GM21717 (cell line): ENCODE data around the gene AKAIN1.

Source experiments
- ATAC-seq: cut with Tn5 transposase; IDR thresholded peaks from one replicate; pipeline ENCODE4 v1.9.1; 2021; ENCODE audit warnings: mild to moderate bottlenecking, moderate library complexity; ENCODE audit not compliant: unreplicated experiment

Gene AKAIN1

DNA sequence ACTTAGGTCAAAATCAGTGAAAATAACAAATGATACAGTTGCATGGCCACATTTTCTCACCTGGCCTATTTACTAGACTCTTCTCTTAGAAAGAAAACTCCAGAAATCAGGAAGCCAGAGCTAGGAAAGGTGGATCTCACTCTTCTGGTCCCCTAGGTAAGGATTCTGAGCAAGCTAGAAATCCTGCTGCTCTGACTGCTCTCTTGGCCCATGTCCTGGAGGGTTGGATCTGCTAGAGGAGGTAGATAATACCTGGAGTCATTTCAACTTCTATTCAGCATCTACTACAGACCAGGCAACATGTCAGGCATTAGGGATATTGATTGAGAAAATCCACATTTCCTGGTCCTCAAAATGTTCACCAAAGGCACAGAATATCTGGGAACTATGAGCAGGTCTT is 34.9 kb downstream of the AKAIN1 start:
- ATAC-seq, result no peak

DNA sequence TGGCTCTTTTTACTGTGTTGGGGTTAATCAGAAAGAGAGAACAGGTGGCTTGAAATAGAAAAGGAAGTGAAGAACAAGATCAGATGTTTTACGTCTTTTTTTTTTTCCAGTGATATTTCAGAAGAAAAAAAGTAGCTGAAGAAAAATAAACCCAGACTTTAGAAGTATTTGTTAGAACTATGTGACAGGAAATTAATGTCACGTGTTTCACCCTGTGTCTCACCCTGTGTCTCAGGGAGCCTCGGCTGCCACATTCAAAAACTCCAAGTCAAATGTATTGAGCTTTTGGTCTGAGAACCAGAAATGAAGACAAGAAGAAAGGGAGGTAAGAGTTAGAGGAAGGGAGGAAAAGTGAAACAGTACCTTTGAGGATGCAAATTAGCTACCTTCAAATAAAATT is 38.0 kb downstream of the AKAIN1 start:
- ATAC-seq, result no peak

DNA sequence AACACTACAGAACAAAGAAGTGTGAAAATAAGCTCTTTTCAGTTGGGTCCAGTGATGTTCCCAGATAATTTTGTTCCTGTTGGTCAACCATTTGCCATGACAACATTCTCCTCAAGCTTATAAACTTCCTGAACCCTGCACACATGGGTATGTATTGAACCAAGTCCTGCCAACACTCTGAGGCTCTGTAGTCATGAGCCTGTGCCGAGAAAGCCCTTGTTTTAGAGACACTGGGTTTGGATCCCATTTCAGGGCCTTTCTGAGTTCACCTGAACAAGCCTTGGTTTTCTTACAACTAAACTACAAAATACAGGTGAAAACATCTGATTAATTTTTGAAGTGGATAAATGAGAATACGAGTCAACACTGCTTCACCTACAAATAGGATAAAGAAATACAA is 38.5 kb downstream of the AKAIN1 start:
- ATAC-seq, result no peak

DNA sequence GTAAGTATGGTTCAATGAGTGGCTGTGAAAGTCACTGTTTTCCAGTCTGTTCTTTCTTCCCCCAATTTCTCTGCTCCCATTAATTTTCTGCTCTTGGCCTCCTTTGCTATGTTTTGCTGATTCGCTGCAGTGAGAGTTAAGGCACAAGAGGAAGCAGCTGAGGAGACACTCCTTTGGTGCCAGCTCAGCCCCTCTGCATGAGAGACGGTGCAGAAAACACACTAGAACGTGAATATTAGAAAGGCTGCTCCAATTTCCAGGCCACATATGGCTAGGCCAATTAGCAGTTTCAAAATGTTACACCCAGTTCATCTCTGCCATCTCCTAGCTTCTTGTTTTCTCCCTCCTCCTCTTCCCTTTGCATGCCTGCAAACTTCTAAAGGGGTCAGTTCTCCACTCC is 38.9 kb downstream of the AKAIN1 start:
- no peak for ATAC-seq

DNA sequence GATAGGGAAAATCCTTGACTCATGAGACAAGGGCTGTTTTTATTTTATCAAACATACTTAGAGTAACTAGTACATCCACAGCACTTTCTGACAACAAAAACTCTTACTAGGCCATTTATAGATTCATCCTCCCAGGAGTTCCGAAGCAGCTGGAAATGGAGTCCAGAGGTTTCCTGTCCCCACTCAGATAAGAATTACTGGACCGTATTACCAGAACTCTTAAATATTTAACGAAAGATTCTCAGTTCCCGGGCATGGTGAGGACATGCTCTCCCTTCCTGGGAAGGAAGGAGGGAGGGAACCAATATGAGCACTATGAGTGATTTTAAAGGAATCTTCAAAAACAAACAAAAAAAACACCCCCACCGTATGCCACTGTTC is 41.2 kb downstream of the AKAIN1 start:
- ATAC-seq, result no peak

DNA sequence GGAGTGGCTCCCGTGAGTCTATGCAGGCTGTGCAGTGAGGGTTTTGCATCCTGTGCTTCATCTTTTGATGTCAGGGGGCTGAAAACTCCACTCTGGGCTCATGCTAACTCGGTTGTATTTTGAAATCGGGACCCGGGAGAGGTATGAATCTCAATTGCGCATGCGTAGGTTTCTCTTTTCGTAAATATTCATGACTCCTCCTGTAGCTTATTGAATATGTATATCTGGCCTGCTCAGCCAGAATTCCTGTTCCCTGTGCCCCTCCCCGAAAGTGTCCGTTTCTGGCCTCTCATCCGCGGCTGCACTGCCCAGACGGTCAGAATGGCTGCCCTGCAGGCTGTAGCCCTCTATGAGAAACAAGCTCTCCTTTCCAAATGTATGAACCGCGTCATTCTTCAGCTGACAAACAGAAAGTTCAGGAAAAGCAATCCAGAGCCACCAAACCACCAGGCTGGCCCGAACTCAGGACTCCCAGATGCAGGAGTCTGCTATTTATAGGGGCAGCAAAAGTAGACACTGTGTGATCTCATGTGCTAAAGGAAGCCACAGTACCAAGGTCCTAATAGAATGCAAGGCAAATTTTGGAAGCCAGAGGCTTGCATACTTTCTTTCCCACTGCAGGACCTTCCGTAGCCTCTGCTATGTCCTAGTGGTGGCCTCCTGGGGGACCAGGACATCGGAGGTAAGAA is 41.7 kb downstream of the AKAIN1 start:
- ATAC-seq, result no peak

DNA sequence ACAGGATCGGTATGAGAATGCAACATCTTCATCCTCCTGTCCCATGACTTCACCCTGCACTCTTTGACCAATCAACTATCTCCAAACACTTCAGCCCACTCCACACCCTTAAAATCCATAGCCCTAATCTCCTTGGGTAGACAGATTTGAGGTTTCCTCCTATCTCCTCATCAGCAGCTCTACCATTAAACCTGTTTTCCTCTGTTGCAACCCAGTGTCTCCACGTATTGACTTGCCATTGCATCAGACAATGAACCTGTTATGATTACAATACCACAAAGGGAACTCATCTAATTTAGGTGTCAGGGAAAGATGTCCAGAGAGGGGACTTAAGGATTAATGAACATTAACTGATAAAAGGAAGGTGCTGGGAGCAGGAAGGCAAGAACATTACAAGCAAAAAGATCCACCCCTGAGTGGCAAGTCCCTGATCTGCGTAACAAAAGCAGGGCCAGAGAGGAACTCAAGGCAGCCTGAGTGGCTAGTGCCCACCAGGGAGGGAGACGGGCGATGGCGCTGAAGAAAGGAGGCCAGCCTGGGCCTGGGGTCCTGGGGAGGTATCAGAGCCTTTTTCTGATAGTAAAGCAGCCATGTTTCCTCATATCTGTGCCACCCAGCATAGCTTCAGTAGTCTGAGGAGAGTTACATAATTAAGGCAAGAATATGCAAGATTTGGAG is 44.6 kb downstream of the AKAIN1 start:
- no peak for ATAC-seq

DNA sequence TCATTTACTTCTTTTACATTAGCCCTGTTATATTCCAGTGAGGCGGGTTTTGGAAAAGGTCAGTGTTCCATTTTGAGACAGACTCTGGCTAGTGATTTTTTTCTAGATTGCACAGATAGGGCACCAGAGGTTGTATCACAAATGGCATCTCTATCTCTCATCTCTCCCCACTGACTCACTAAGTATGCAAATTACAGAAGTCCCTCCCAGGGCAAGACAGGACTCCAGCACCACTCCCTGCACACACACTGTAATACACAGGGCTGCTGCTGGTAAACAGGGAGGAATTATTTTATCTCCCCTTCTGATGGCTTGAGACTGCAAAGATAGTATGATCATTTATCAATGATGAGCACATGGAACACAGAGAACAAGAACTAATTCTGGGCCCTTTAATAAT is 46.2 kb downstream of the AKAIN1 start:
- ATAC-seq, result no peak

DNA sequence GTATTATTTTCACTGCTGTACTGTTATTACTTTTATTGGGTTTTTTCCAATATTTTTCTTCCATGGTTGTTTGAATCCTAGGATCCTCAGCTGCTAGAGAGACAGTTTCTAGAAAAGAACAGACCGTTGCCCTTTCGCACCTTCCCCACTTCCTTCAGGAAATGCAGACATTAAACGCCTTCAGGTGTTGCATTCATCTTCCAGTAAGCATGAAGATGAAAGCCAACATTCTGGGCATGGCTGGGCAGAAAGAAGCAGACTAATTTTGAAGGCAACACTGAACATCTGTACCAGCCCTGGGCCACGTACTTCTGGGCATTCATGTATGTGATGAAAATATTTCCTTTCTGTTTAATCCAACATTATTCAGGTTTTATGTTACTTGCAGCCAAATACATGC is 51.0 kb downstream of the AKAIN1 start:
- ATAC-seq, result no peak

DNA sequence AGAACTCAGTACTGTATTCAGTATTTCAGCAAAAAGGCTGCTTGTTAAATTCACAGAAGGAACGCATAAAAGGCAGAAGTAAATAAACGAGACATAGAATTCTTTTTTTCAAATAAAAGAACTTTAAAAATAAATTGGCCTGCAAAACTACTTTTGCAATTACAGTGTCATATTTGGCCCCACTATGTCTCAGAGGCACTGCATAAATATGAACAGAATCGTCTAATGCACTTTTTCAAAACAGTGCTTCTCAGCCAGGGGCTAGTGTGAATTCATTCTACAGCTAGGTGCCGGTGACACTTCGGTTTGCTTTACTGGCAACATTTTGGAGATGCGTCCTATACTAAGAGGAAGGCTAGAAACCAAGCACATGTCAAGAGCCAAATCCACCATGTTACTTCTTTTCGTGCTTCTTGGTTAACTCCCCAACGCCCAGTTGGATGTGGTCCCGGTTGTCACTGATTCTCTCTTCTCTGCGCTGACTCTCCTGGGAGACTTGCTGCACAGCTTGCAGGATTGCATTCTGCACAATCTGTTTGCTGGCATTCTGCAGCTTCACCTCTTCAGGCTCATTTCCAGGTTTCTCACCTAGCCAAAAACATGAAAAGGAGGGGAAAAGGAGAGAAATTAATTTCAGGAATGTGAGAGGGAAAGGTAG is 51.8 kb downstream of the AKAIN1 start:
- no peak for ATAC-seq

DNA sequence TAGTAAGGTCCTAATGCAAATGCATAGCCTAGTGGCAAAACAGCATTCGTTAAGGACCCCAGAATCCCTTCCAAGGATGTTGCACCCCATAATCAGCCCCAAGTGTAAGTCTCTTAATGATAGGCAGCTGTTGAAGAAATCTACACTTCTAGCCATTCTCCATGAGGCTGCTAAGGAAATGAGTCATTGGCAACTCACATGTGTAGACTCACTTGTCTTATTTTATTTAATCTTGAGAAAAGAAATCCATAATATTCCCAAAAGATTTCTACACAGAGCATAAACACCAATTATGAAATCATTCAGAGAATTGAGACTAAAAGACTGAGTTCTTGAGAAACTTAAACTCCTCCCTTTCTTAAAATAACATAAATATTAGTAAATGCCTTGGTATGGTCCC is 52.4 kb downstream of the AKAIN1 start:
- ATAC-seq, result no peak

DNA sequence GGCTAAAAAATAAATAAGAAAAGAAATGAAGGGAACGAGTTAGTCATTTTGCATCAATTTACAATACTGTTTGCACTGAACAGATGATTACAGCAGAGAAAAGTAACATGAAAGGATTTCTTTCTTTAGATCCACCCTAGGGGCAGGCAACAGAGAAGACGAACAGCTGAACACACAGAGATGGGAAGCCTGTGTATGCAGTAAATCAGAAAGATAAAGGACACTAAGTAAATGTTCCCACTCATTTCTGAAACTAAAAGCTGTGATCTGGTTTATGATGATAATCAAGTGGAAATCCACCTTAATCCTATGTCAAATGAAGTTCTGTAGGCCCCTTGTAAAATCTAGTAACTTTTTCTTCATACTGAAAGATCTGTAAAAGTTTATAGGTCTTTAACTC is 54.2 kb downstream of the AKAIN1 start:
- ATAC-seq, result no peak

DNA sequence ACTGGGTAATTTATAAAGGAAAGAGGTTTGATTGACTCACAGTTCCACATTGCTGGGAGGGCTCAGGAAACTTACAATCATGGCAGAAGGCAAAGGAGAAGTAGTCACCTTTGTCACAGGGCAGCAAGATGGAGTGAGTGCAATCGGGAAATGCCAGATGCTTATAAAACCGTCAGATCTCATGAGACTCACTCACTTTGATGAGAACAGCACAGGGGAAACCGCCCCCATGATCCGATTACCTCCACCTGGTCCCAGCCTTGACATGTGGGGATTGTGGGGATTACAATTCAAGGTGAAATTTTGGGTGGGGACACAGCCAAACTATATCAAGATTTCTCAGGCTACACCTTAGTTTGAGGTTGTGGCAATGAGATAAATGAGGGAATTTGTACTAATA is 54.9 kb downstream of the AKAIN1 start:
- ATAC-seq, result no peak

DNA sequence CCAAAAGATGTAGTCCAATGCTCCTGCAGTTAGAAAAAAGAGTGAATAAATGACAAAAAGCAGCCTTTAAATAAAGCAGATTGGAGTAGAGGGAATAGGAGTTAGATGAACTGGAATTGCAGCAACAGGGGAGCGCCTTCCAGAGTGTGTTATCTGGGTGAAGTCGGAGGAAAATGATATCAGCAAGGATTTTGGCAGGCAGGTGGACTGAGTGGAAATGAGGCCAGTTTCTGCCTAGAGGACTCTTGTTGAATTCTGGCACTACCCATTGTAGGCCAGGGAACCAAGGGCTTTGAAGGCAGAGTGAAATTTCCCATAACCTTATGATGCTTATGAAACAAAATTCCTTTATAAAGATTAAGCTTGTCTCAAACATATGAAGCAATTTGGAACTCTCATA is 59.8 kb downstream of the AKAIN1 start:
- ATAC-seq, result no peak

DNA sequence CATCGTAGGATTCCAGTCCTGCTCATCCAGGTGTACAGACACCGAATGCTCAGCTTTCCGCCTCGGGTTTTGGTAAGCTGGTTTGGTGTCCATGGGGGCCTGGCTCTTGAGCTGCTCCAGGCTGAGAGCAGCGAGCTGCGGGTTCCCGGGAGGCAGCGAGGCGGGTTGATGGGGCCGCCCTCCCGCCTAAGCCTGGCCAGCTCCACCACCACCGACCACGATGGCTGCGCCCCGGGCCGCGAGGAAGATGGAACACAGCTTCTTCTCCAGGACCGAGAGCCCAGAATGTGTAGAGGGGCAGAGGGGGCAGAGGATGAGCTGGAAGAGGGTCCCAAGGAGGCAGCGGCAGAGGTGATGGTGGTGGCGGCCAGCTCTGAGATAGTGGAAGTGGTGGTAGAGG is 64.1 kb downstream of the AKAIN1 start:
- no peak for ATAC-seq

DNA sequence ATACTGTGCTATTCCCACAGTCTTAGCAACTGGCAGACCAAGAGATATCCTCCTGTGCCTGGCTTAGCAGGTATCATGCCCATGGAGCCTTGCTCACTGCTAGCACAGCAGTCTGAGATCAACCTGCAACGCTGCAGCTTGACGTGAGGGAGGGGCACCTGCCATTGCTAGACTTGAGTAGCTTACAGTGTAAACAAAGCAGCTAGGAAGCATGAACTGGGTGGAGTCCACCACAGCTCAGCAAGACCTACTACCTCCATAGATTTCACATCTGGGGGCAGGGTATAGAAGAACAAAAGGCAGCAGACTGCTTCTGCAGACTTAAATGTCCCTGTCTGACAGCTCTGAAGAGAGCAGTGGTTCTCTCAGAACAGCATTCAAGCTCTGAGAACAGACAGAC is 74.8 kb downstream of the AKAIN1 start:
- no peak for ATAC-seq

DNA sequence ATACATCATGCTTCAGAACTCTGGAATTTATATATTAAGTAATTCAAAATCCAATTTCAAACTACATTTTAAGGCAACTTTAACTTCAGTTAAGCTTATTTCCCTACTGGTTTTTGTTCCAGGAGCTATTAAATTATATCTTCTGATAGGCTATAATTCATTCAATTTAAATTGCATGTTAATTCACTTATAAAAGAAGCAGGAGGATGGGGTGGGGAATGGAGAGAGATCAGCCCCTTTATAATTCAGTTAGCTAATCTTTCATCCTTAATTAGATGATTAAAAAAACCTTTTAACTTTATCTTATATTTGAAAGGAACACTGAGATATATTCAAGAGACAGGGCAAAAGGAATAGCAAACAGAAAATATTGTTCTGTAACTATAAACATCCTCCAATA is 86.8 kb downstream of the AKAIN1 start:
- ATAC-seq, result no peak

DNA sequence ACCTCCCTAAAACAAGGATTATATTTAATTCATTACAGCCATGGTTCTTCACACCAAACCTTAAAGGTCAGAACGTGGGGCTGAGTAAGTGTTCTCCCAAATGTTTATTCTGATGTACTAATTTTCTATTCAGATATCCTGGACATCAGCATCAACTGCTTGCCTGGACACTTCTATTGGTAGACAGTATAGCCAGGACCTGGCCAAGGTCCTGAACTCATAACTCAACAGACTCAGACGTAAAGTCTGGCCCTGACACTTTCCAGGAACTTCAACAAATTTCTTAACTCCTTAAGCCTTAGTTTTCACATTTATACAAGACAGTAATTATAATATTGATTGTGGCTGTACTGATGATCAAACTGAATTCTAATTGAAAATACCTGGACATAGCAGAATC is 89.1 kb downstream of the AKAIN1 start:
- ATAC-seq, result no peak

DNA sequence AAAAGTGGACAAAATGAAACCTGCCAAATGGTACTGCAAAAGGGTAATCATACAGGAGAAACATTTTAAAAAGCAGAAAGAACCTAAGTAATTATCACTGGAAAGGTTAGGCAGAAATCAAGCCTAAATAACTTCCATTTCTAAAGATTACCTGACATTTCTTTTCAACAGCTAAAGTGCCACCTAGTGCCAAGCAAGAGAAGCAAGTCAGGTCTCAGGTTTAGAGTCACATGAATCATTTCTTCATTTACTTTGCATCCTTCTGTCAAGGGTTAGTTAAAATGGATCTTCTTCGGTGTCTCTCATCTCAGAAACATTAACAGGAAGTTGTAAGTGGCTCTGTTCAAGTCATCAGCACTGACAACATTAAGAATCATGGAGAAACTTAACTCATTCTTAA is 90.3 kb downstream of the AKAIN1 start:
- ATAC-seq, result no peak

DNA sequence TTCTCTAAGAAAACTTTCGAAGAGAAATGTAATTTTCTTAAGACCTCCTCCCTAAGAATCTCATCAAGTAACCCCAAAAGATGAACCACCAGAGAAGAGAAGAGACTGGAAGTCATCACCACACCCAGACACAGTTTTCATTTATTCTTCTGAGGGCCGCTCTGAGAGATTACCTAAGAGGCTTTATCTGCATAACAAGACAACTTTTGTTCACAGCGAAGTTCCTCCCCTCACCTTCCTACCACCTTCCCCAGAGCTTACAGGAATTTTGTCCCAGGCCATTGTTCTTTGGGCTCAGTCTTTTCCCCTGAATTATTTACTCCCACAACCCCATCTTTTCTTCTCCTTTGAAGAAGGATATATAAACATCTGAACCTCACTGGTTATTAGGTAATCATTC is 92.8 kb downstream of the AKAIN1 start:
- ATAC-seq, result no peak

DNA sequence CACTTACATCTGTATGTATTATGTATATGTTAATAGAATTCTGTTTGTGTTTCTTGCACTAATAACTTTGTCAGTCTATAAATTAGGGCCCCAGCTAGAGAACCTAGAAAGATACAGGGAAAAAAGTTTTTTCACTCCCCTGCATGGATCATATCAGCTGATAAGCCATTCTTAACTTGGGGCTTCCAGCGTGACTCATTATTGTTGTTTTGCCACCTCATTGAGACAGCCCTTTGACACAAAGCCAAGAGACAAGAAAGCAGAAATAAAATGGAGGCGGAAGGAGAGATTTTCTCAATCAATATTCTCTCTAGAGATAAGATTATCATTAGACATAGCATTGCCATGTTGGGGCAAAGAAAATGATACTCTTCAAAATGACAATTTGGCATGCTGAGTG is 93.4 kb downstream of the AKAIN1 start:
- no peak for ATAC-seq

DNA sequence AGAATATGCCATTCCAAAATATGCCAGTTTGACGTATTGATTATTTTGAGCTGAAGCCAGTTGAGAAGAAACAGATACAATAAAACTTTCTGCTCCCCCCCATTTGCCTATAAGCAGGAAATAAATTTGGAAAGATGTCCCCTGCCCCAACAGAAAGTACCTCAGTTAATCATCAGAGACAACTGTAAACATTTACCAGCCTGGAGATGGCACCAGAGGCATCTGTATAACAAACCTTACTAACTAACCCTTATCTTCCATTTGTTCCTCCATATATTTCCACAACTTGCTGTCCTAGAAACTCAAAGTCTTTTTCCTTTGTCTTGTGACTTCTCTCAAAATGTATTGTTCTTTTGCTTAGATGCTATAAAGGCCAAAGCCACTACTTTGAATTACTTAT is 93.8 kb downstream of the AKAIN1 start:
- no peak for ATAC-seq
